ENCODE data around the gene EPB41L3.

DNA sequence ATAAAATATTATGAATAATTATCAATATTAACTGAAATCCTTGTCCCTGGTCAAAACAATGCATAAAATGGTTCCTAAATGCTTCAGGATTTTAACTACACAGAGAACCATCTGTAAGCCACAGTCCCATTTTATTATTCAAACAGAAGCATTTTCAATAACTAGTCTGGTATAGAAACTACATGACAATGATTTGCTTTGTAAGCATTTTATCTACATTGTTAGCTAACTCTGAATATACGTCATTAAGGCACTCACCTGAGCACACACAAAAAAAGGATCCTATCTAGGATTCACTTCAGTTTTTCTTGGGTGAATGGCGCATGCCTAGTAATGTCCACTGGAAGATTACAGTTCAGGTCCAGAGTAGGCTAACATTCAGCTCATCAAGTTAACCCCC, 22.8 kb downstream of the EPB41L3 start:
- TF ChIP-seq, protein P1, sequence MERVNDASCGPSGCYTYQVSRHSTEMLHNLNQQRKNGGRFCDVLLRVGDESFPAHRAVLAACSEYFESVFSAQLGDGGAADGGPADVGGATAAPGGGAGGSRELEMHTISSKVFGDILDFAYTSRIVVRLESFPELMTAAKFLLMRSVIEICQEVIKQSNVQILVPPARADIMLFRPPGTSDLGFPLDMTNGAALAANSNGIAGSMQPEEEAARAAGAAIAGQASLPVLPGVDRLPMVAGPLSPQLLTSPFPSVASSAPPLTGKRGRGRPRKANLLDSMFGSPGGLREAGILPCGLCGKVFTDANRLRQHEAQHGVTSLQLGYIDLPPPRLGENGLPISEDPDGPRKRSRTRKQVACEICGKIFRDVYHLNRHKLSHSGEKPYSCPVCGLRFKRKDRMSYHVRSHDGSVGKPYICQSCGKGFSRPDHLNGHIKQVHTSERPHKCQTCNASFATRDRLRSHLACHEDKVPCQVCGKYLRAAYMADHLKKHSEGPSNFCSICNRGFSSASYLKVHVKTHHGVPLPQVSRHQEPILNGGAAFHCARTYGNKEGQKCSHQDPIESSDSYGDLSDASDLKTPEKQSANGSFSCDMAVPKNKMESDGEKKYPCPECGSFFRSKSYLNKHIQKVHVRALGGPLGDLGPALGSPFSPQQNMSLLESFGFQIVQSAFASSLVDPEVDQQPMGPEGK (CRISPR knock-in tag; IDR thresholded peaks at IDR 0.05; ENCODE audit: borderline replicate concordance) = no peak
- no peak for TF ChIP-seq SNAI2 (CRISPR knock-in tag; IDR thresholded peaks at IDR 0.05)
- no peak for TF ChIP-seq ZFP30 (CRISPR knock-in tag; IDR thresholded peaks at IDR 0.05)
- no peak for TF ChIP-seq ZC3H10 (CRISPR knock-in tag; IDR thresholded peaks at IDR 0.05)
- no peak for TF ChIP-seq ZFP3 (CRISPR knock-in tag; IDR thresholded peaks at IDR 0.05)
- TF ChIP-seq ZNF565 (CRISPR knock-in tag; conservative IDR thresholded peaks at IDR 0.05; ENCODE audit: low read depth) = no peak
- no peak for TF ChIP-seq OSR1 (CRISPR knock-in tag; IDR thresholded peaks at IDR 0.05)
